Measurements from ENCODE around the gene PDXK. TPM values are rescaled to one million over a fixed set of nuclear protein-coding genes. Genes with fewer than 3 reads are reported as not detected.

Gene PDXK
- total and polyA plus RNA-seq, 12 donors: 43.0 to 202 (median 95.3) TPM

DNA sequence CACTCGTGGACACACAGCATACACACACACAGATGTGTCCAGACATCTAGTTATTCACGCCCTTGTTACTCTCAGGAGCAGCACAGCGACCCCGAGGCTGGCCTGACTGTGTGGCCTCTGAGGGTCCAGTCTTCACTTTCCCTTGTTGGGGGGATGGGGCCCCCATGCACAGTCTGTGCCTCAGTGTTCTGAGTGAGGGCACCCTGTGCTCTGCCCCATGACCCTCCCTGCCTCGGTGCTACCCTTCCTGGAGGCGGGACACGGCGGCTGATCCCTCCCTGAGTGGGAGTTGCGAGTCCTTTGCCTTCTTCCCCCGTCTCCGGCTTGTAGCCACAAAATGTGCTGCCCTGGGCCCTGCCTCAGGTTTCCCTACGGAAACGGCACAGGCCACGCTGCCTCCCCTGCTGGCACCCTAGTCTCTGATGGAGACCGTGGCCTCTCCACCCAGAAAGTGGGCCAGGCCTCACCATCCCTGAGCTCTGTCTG is 48.6 kb downstream of the PDXK start:
- TF ChIP-seq, protein P1, sequence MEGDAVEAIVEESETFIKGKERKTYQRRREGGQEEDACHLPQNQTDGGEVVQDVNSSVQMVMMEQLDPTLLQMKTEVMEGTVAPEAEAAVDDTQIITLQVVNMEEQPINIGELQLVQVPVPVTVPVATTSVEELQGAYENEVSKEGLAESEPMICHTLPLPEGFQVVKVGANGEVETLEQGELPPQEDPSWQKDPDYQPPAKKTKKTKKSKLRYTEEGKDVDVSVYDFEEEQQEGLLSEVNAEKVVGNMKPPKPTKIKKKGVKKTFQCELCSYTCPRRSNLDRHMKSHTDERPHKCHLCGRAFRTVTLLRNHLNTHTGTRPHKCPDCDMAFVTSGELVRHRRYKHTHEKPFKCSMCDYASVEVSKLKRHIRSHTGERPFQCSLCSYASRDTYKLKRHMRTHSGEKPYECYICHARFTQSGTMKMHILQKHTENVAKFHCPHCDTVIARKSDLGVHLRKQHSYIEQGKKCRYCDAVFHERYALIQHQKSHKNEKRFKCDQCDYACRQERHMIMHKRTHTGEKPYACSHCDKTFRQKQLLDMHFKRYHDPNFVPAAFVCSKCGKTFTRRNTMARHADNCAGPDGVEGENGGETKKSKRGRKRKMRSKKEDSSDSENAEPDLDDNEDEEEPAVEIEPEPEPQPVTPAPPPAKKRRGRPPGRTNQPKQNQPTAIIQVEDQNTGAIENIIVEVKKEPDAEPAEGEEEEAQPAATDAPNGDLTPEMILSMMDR (IDR thresholded peaks at IDR 0.05): no peak
- TF ChIP-seq POLR2A (IDR thresholded peaks at IDR 0.05): no peak
- DNase-seq: no peak
- H3K4me3 ChIP-seq: no peak overlapping the region
- H3K4me1 ChIP-seq (replicated peaks in 1 of 2): peaks cover 0 to 11% of the 10 kb centered on the region in 2 donors
- intact Hi-C loops (cut with DNase I): no loop called here
- H3K9me3 ChIP-seq (replicated peaks in 1 of 3): no peaks in the 10 kb centered on the region
- H3K27ac ChIP-seq: peak overlapping the region in 3 of 5 donors; percentile 53 to 83 (median 76)
- H3K27me3 ChIP-seq: no peaks in the 10 kb centered on the region
- H3K36me3 ChIP-seq (replicated peaks in 1 of 2): no peaks in the 10 kb centered on the region
- 82 to 92% (median 86%) methylated on average over 11 to 15 of the region's 15 CpGs for WGBS, 4 donors

DNA sequence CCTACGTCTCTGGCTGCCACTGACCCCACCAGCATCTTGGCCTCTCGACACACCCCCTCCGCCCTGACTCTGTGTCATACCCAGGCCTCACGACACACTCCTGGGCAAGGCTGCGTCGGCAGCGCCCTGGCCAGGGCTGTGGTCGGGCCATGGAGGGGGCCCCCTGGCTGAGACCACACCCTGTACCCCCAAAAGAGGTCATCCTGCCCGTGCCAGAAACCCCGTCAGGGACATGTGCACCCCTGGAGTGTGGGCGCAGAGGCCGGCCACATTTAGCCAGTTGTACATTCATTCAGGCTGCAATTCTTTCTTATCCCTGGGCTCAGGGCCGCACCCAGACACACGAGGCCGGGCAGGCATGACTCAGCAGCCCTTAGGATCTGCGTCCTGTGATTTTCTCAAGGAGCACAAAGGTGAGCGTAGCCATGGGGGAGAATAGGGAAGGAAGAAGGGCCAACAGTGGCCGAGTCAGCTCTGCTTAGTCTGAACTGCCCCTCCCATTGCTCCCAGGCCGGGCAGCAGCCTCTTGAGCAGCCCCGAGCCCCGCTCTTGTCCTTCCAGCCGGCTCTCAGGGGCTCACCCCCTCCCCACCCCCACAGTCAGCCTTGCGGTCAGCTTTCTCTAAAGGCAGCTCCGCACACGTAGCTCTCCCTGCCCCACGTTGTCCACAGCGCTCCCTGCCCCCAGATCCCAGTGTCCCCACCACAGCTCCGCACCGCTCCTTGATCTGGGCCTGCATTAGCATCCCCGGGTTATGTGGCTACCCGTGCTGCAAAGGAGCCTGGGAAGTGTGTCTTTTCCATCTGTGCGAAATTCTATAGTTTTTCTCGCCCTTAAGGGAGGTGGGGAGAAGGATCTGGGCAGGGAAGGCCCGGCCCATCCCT is 49.3 kb downstream of the PDXK start:
- Histone ChIP-seq H3K36me3 (replicated peaks in 1 of 2) (peaks cover 0 to 5% of the 10 kb centered on the region in 2 donors), H3K27me3 (no peaks in the 10 kb centered on the region), H3K4me3 (no peak overlapping the region), H3K27ac (peak overlapping the region in 3 of 5 donors; percentile 53 to 83 (median 76)), H3K4me1 (replicated peaks in 1 of 2) (peaks cover 0 to 11% of the 10 kb centered on the region in 2 donors), H3K9me3 (replicated peaks in 1 of 3) (no peaks in the 10 kb centered on the region)
- intact Hi-C loops (cut with DNase I): no loop called here
- DNase-seq: peak; percentile 63 to 84 (median 79)
- 51 to 64% (median 57%) methylated on average over 20 to 34 of the region's 34 CpGs for WGBS, 4 donors
- peak in 1 of 2 donors; percentile 32 for TF ChIP-seq POLR2A (IDR thresholded peaks at IDR 0.05)
- TF ChIP-seq, protein P1 (IDR thresholded peaks at IDR 0.05): no peak

DNA sequence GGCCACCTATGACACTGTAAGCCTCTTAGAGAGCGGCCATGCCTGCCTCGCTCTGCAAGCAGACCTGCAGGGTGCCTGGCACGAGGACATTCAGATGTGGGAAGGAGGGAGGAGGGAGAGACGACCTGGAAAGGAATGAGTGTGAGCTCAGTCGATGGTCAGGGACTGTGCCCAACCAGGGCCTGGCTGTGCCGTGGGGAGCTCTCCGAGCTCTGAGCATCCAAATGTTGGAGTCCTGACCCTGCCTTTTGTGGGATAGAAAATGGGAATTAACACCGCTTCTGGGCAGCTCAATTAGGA is 49.9 kb downstream of the PDXK start:
- H3K4me1 ChIP-seq (replicated peaks in 1 of 2): peaks cover 0 to 11% of the 10 kb centered on the region in 2 donors
- H3K9me3 ChIP-seq (replicated peaks in 1 of 3): no peaks in the 10 kb centered on the region
- no peak for DNase-seq
- no peaks in the 10 kb centered on the region for H3K27me3 ChIP-seq
- TF ChIP-seq POLR2A (IDR thresholded peaks at IDR 0.05): no peak
- TF ChIP-seq, protein P1 (IDR thresholded peaks at IDR 0.05): no peak
- intact Hi-C loops (cut with DNase I): no loop called here
- H3K36me3 ChIP-seq (replicated peaks in 1 of 2): peaks cover 0 to 11% of the 10 kb centered on the region in 2 donors
- peak overlapping the region in 2 of 5 donors; percentile 76 to 83 for H3K27ac ChIP-seq
- 69 to 81% (median 80%) methylated on average over 8 of the region's 8 CpGs for WGBS, 4 donors
- H3K4me3 ChIP-seq: no peak overlapping the region

DNA sequence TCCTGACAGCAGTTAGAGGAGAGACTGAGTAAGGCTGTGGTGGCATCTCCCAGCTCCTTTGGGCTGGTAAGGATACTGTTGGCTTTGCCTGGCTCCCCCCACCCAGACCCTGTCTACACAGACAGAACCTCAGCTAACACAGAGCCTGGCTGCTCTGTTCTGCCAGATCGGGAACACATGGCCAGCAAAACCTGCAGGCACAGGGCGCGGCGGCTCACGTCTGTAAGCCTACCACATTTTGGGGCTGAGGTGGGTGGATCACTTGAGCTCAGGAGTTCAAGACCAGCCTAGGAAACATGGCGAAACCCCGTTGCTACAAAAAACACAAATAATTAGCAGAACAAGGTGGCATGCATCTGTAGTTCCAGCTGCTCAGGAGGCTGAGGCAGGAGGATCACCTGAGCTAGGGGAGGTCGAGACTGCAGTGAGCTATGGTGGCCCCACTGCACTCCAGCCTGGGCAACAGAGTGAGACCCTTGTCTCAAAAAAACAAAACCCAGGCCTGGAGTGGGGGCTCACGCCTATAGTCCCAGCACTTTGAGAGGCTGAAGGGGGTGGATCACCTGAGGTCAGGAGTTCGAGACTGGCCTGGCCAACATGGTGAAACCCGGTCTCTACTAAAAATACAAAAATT is 50.5 kb downstream of the PDXK start:
- Histone ChIP-seq H3K27ac (no peak overlapping the region), H3K27me3 (no peaks in the 10 kb centered on the region), H3K9me3 (replicated peaks in 1 of 3) (no peaks in the 10 kb centered on the region), H3K36me3 (replicated peaks in 1 of 2) (peaks cover 0 to 17% of the 10 kb centered on the region in 2 donors), H3K4me3 (no peak overlapping the region), H3K4me1 (replicated peaks in 1 of 2) (peaks cover 0 to 13% of the 10 kb centered on the region in 2 donors)
- no peak for TF ChIP-seq POLR2A (IDR thresholded peaks at IDR 0.05)
- TF ChIP-seq, protein P1 (IDR thresholded peaks at IDR 0.05): no peak
- intact Hi-C loops (cut with DNase I): no loop called here
- WGBS, 4 donors: 91 to 97% (median 95%) methylated on average over 10 to 11 of the region's 11 CpGs
- DNase-seq: no peak

All from adrenal gland (tissue), 12 donors.